ENCODE measurements around the gene OR2A42. TPM values are rescaled to one million over a fixed set of nuclear protein-coding genes. Genes with fewer than 3 reads are reported as not detected.
"Not testable (repeated sequence)": the region's sequence is repeated elsewhere in the genome, so short reads cannot be mapped to it uniquely, and the experiment has no call there.

The OR2A42 gene, protein sequence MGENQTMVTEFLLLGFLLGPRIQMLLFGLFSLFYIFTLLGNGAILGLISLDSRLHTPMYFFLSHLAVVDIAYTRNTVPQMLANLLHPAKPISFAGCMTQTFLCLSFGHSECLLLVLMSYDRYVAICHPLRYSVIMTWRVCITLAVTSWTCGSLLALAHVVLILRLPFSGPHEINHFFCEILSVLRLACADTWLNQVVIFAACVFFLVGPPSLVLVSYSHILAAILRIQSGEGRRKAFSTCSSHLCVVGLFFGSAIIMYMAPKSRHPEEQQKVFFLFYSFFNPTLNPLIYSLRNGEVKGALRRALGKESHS
- 0.12 TPM in 1 of 2 replicates, not detected in the other for total RNA-seq (2014; rRNA removed; shearing (Covaris generic))

DNA sequence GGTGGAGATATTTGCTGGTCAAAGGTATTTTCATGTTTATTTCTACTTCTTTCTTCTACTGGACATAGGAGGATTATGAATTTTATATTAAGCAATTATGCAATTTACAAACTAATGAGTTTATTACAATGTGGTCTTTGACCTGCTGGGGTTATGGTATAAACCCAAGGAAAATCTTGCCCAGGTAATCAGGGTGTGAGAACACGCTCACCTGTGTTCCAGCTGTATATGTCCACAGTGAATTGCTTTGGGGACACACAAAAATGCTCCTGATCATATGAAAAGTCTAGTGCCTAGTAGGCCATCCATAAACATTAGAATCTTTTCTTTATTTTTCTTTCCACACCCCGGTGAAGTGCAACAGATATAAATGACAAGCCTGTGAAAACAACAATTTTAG, at the start of gene OR2A42:
Gene OR2A42, minus strand, starts transcription at position 241 of the 400 bp plus-strand sequence. CDS start 6,762 bp downstream, outside the sequence.
- DNase-seq (ENCODE audit: low read depth), result not testable (repeated sequence)

DNA sequence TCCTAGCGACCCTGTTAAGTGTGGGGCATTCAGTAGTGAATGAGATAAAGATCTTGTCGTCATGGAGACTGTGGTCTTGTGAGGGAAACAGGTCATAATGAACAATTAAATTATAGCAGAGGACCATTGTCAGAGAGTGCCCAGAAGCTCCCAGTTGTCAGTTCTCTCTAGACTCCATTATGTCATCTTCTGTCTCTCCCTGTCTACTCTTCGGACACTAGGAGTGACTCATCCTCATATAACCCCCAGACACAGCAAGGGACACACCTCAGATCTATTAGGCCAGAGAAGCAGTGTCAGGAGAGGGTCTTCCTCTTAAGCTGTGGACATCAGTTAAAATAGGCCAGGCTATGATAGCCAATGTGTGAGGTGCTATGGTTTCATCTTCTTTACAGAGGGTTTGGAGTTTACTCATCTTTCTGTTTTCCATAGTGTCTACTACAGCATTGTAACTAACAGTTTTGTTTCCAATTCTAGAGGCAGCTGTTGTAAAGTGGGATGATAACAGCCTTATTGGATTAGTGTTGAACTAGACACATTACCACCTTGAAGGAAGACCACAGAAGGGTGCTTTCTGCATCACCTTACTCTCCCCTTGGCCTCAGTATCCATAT, 47.9 kb upstream of the OR2A42 start:
- DNase-seq (ENCODE audit: low read depth), result not testable (repeated sequence)

DNA sequence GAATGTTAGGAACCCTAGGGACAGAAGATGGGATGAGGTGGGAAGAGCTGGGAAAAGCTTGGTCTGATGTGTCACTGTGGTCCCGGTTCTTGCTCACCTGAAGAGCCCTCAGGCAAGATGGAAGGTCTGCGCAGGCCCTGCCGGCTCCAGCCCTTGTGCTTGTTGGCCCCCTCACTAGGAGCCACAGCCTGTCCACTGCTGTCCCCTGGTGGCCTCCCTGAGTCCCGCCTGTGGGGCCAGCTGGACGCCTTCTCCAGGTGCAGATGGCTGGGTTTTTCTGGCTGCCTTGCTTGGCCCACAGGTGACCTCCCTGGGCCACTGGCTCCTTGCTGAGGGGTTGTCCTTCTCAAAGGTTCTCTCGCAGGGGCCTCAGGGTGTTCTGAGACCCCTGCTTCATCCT, 44.3 kb upstream of the OR2A42 start:
- DNase-seq (ENCODE audit: low read depth), result not testable (repeated sequence)

- not testable (repeated sequence) for DNase-seq (ENCODE audit: low read depth)
Measured at GRCh38 chr7:144282490-144282889, 43.1 kb upstream of the OR2A42 start.

- DNase-seq (ENCODE audit: low read depth), result not testable (repeated sequence)
Measured at GRCh38 chr7:144281981-144282380, 42.6 kb upstream of the OR2A42 start.

- not testable (repeated sequence) for DNase-seq (ENCODE audit: low read depth)
Measured at GRCh38 chr7:144280010-144280409, 40.6 kb upstream of the OR2A42 start.

DNA sequence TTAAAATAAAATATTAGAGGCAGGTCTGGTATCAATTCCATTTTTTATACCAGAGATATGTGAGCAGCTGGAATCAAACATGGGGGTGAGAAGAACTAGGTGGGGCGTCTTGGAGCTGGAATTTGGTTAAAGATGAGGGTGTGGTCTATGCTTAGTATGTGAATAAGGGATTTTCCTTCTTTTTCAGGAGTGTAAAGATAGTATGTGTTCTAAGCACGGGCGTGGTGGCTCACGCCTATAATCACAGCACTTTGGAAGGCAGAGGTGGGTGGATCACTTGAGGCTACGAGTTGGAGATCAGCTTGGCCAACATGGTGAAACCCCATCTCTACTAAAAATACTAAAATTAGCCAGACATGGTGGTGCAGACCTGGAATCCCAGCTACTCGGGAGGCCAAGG, 35.9 kb upstream of the OR2A42 start:
- DNase-seq (ENCODE audit: low read depth), result not testable (repeated sequence)

GRCh38 chr7:144269188-144269587, 29.8 kb upstream of the OR2A42 start, which contains the start of gene CTAGE8:
CTAGE8 (minus strand) TSS chr7:144269288; CDS start chr7:144269250, 38 bp downstream.
- DNase-seq (ENCODE audit: low read depth), result not testable (repeated sequence)

DNA sequence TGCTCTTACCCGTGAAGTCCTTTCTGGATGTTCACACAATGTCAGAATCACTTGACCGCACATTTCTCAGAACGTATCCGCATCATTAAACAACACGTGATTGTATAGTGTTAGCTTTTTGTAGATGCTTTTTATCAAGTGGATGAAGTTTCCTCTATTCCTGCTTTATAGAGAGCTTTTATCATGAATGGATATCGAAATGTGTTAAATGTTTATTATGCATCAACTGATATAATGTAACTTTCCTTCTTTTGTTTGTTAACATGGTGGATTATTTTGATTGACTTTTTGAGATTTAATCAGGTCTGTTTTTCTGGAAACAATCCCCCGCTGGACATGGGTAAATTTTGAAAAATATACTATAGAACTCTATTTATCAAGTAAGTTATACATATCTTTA, 25.3 kb upstream of the OR2A42 start, which contains the start of gene OR2A7:
Gene OR2A7, minus strand, starts transcription at position 101 of the 400 bp plus-strand sequence. CDS start 5,164 bp downstream, outside the sequence.
- DNase-seq (ENCODE audit: low read depth), result not testable (repeated sequence)

- DNase-seq (ENCODE audit: low read depth), result not testable (repeated sequence)
Measured at GRCh38 chr7:144262128-144262527, 22.7 kb upstream of the OR2A42 start.

DNA sequence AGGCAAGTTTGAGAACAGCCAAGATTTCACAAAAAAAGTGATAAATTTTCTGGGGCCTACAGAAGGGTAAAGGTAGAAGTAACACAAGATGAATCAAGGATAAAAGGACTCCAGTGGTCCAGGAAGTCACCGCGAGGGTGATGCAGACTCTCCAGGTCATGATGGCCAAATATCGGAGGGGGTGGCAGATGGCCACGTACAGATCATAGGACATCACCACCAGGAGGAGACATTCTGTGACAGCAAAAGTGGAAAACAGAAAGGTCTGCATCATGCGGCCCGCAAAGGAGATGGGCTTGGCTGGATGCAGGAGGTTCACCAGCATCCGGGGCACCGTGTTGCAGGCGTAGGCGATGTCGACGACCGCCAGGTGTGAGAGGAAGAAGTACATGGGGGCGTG, 19.7 kb upstream of the OR2A42 start:
- DNase-seq (ENCODE audit: low read depth), result not testable (repeated sequence)

DNA sequence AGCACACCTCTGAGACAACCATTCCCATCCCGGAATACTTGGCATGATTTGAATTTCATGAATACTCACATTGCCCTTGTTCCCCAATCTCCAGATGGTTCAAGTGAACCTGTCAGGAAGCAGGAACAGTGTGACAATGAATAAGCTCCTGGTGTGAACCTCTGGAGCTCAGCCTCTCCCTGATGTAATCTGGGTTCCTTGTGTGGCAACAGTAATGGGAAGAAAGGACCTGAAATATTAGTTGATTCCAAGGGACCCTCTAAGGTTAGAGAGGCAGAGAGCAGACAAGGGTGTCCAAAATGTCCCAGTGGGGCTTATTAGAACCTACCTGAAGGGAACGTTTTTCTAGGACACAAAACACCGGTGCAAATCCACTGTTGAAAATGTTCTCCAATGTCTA, 16.7 kb upstream of the OR2A42 start:
- no peak for DNase-seq (ENCODE audit: low read depth)

DNA sequence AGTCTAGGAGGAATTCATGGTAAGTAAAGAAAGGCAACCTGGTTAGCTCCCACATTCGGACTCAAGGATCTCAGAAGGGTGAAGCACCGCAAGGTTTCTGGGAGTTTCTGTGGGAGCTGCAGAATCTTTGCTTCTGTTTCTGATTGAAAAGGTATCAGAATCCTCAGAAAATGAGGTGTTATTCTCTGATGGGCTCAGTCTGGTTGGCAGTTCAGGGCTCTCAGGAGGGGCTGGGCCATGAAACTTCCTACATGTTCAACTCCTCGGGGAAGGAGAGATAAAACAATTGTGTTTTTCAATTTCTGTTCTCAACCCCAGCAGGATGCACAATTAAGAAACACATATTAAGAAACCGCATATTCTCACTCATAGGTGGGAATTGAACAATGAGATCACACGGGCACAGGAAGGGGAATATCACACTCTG, 16.1 kb upstream of the OR2A42 start:
- DNase-seq (ENCODE audit: low read depth), result no peak

GRCh38 chr7:144252307-144252706, 12.9 kb upstream of the OR2A42 start:
- not testable (repeated sequence) for DNase-seq (ENCODE audit: low read depth)

DNA sequence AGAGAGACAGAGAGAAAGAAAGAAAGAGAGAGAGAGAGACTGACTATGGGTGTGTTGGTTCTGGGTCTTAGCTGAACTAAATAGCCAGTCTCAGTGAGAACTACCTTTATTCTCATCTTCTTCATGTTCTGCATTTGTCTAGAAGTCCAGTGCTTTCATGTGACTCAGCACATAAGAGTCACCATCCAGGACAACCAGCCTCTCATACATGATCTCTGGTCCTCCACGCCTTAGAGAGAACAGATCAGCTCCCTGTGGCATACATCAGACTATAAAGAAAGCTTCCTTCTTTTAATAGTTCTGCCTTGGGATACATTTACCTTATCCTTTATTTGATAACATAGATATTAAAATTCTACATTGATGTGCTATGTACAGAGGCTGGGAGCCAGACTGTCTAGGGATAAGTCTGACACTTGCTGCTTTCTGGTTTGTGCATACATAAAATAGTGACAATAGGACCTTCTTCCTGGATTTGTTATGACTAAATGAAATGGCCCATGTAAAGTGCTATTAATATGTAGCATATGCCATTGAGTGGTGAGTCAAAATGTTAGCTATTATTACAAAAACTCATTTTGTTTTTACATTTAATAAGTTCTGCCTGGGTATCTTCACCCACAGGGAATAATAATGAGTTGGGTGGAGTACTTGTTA, 8.4 kb upstream of the OR2A42 start:
- not testable (repeated sequence) for DNase-seq (ENCODE audit: low read depth)

DNA sequence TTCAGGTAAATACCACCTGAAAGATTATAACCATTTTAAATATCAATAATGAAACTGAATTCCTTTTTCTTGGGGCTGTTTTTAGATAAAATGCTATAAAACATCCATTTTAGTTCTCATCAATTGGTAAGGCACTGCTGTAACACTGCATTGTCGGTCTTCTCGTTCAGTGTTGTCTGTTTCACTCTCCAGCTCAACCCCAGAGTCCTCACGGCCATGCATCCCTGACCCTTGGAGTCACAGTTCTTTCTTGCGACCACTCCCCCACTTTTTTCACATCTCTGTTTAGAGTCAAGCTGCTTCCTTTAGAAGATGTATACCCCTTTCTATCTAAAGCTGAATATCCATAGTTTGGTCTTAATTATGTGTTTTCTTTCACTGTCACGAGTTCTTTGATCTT, 7.6 kb upstream of the OR2A42 start:
- DNase-seq (ENCODE audit: low read depth), result not testable (repeated sequence)

- DNase-seq (ENCODE audit: low read depth), result not testable (repeated sequence)
Measured at GRCh38 chr7:144245372-144245771, 6.0 kb upstream of the OR2A42 start.

DNA sequence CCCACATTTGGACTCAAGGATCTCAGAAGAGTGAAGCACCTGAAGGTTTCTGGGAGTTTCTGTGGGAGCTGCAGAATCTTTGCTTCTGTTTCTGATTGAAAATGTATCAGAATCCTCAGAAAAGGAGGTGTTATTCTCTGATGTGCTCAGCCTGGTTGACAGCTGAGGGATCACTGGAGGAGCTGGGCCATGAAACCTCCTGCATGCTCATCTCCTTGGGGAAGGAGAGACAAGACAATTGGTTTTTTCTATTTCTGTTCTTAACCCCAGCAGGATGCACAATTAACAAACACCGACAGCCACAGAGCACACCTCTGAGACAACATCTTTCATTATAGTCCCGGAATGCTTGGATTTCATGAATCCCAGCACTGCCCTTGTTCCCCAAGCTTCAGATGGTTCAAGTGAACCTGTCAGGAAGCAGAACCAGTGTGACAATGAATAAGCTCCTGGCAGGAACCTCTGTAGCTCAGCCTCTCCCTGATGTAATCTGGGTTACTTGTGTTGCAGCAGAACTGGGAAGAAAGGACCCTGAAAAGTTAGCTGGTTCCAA, 799 bp downstream of the OR2A42 start:
- not testable (repeated sequence) for DNase-seq (ENCODE audit: low read depth)

GRCh38 chr7:144233039-144233438, 6.4 kb downstream of the OR2A42 start:
- DNase-seq (ENCODE audit: low read depth), result not testable (repeated sequence)

DNA sequence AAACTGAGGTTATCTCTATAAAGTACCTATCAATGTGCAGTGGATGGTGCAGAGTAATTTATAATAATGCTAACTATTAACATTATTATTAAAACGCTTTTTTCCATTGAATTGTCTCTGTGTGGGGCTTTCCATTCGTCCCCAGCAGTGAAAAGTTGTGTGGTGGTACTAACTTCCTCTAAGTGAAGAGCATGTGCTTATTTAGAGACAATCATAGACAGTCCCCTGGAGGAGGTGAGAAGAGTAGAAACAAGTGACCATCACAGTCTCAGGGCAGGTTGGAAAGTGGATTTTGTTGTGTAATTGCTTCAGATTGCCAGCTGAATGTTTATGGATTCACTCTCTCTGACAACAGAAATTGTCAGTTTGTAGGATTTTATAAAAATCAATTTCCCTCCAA, 8.4 kb downstream of the OR2A42 start:
- not testable (repeated sequence) for DNase-seq (ENCODE audit: low read depth)

- DNase-seq (ENCODE audit: low read depth), result not testable (repeated sequence)
Measured at GRCh38 chr7:144228810-144229209, 10.6 kb downstream of the OR2A42 start.

- DNase-seq (ENCODE audit: low read depth), result not testable (repeated sequence)
Measured at GRCh38 chr7:144226866-144227265, 12.5 kb downstream of the OR2A42 start.
